Measurements from ENCODE around the gene DUOX1. TPM values are rescaled to one million over a fixed set of nuclear protein-coding genes. Genes with fewer than 3 reads are reported as not detected.
"Not testable (repeated sequence)": the region's sequence is repeated elsewhere in the genome, so short reads cannot be mapped to it uniquely, and the experiment has no call there.

Gene DUOX1
- total and polyA plus RNA-seq, 7 experiments from 2014 or later: 0.05 to 2.0 (median 0.76) TPM; not detected in 3

GRCh38 chr15:45134682-45135604, 5.1 kb downstream of the DUOX1 start:
- Mint-ChIP-seq H3K36me3 (peaks cover 0 to 2% (median 0%) of the 10 kb centered on the region in 5 donors), H3K27ac (no peak overlapping the region), H3K4me1 (peaks cover 4 to 22% (median 13%) of the 10 kb centered on the region in 7 donors), H3K4me3 (peak overlapping the region; percentile 29 to 76 (median 50)), H3K27me3 (peaks cover 39 to 64% (median 50%) of the 10 kb centered on the region in 5 donors), H3K9me3 (no peaks in the 10 kb centered on the region)
- peak in 1 of 9 donors; percentile 32 for DNase-seq
- ChIA-PET POLR2A (no interaction called here), CTCF (interaction anchor here (1.1 kb wide), 1 partner anchor 9 kb away, joined by 4 read pairs; no protein-coding TSS in a partner anchor)
- Histone ChIP-seq H3K36me3 (ENCODE audit: control insufficient read depth in 2 of 3, insufficient read depth in 3 of 3, low read length in 3 of 3) (no peaks in the 10 kb centered on the region), H3K27ac (ENCODE audit: low read depth, low read length) (no peak overlapping the region), H3K27me3 (ENCODE audit: control insufficient read depth in 2 of 2, insufficient read depth in 2 of 2, low read length in 2 of 2) (peaks cover 5 to 13% of the 10 kb centered on the region in 2 donors), H3K4me3 (ENCODE audit: low read length) (no peak overlapping the region), H3K4me1 (ENCODE audit: control insufficient read depth in 2 of 2, insufficient read depth in 2 of 2, low read length in 2 of 2) (peaks cover 0 to 6% of the 10 kb centered on the region in 2 donors), H3K9me3 (ENCODE audit: control insufficient read depth in 2 of 3, low read length in 3 of 3) (no peaks in the 10 kb centered on the region)
- peak; percentile 55 for ATAC-seq
- intact Hi-C loops (cut with micrococcal nuclease): loop anchor here in 1 of 2 donors (1.0 kb wide), 1 partner anchor 9 kb away; no protein-coding TSS in a partner anchor

DNA sequence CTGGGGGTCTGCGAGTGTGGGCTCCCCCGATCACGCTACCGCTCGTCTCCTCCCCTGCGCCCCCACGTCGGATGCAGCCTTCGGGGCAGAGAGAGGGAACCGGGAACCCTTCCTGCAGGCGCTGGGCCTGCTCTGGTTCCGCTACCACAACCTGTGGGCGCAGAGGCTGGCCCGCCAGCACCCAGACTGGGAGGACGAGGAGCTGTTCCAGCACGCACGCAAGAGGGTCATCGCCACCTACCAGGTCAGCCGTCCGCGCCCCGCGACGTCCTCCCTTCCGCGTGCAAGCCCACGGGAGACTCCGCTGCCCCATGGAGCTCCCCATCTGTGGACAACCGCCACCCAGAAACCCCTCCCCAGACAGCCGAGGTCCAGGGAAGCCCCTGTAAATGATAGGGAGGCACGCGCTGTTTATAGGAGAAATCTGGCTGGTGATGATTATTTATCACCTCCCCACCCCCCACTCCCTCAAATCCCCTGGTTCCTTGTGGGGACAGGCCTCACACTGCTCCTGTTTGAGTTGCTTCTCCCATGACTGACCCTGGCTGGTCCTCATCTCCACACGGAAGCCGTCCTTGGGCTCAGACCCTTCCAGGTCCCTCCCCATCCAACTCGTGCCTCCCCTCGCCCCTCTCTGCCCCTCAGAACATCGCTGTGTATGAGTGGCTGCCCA, 6.0 kb downstream of the DUOX1 start:
- DNase-seq; POLR2A ChIA-PET; H3K9me3 ChIP-seq (ENCODE audit: control insufficient read depth in 2 of 3, low read length in 3 of 3); H3K9me3 Mint-ChIP-seq; H3K27ac Mint-ChIP-seq; H3K36me3 ChIP-seq (ENCODE audit: control insufficient read depth in 2 of 3, insufficient read depth in 3 of 3, low read length in 3 of 3); H3K36me3 Mint-ChIP-seq; H3K4me3 ChIP-seq (ENCODE audit: low read length); ATAC-seq; H3K4me1 ChIP-seq (ENCODE audit: control insufficient read depth in 2 of 2, insufficient read depth in 2 of 2, low read length in 2 of 2); H3K27ac ChIP-seq (ENCODE audit: low read depth, low read length): not testable (repeated sequence)
- intact Hi-C loops (cut with micrococcal nuclease): loop anchor here in 1 of 2 donors (1.0 kb wide), 1 partner anchor 10 kb away; no protein-coding TSS in a partner anchor
- Mint-ChIP-seq H3K4me1 (peaks cover 4 to 16% (median 13%) of the 10 kb centered on the region in 7 donors), H3K4me3 (peak overlapping the region in 8 of 10 donors; percentile 61 to 78 (median 66)), H3K27me3 (peaks cover 33 to 56% (median 43%) of the 10 kb centered on the region in 5 donors)
- CTCF ChIA-PET: interaction anchor here (1.1 kb wide), 1 partner anchor 10 kb away, joined by 4 read pairs; no protein-coding TSS in a partner anchor
- peaks cover 5 to 13% of the 10 kb centered on the region in 2 donors for H3K27me3 ChIP-seq (ENCODE audit: control insufficient read depth in 2 of 2, insufficient read depth in 2 of 2, low read length in 2 of 2)

DNA sequence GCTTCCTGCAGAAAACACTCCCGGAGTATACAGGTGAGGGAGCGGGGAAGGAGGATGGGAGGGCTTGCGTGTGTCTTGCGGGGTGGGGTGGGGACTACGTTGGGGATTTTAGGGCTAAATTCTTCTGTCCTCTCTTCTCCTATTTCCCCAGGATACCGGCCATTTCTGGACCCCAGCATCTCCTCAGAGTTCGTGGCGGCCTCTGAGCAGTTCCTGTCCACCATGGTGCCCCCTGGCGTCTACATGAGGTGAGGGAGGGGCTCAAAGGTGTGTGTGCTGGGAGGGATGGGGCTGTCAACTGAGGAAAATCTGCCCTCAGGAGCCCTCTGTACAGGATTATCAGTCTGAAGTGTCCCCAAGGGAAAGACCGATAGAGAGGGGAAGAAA, 6.6 kb downstream of the DUOX1 start:
- Histone ChIP-seq H3K4me3 (ENCODE audit: low read length) (no peak overlapping the region), H3K9me3 (ENCODE audit: control insufficient read depth in 2 of 3, low read length in 3 of 3) (no peaks in the 10 kb centered on the region), H3K27me3 (ENCODE audit: control insufficient read depth in 2 of 2, insufficient read depth in 2 of 2, low read length in 2 of 2) (peaks cover 5 to 13% of the 10 kb centered on the region in 2 donors), H3K36me3 (ENCODE audit: control insufficient read depth in 2 of 3, insufficient read depth in 3 of 3, low read length in 3 of 3) (no peaks in the 10 kb centered on the region), H3K27ac (ENCODE audit: low read depth, low read length) (no peak overlapping the region), H3K4me1 (ENCODE audit: control insufficient read depth in 2 of 2, insufficient read depth in 2 of 2, low read length in 2 of 2) (peaks cover 0 to 6% of the 10 kb centered on the region in 2 donors)
- Mint-ChIP-seq H3K9me3 (no peaks in the 10 kb centered on the region), H3K27me3 (peaks cover 33 to 51% (median 40%) of the 10 kb centered on the region in 5 donors), H3K4me3 (peak overlapping the region; percentile 36 to 82 (median 66)), H3K36me3 (peaks cover 0 to 2% (median 0%) of the 10 kb centered on the region in 5 donors), H3K27ac (no peak overlapping the region), H3K4me1 (peaks cover 4 to 16% (median 13%) of the 10 kb centered on the region in 7 donors)
- ChIA-PET POLR2A (no interaction called here), CTCF (no interaction called here)
- DNase-seq (no peak), ATAC-seq (no peak)
- intact Hi-C loops (cut with micrococcal nuclease): no loop called here

- intact Hi-C loops (cut with micrococcal nuclease): no loop called here
- H3K4me1 ChIP-seq (ENCODE audit: control insufficient read depth in 2 of 2, insufficient read depth in 2 of 2, low read length in 2 of 2): peaks cover 0 to 6% of the 10 kb centered on the region in 2 donors
- peaks cover 4 to 16% (median 13%) of the 10 kb centered on the region in 7 donors for H3K4me1 Mint-ChIP-seq
- H3K27me3 Mint-ChIP-seq: peaks cover 29 to 38% (median 30%) of the 10 kb centered on the region in 5 donors
- DNase-seq (no peak), ATAC-seq (no peak)
- H3K4me3 ChIP-seq (ENCODE audit: low read length): no peak overlapping the region
- ChIA-PET CTCF (no interaction called here), POLR2A (no interaction called here)
- no peak overlapping the region for H3K27ac Mint-ChIP-seq
- no peak overlapping the region for H3K27ac ChIP-seq (ENCODE audit: low read depth, low read length)
- peaks cover 5 to 13% of the 10 kb centered on the region in 2 donors for H3K27me3 ChIP-seq (ENCODE audit: control insufficient read depth in 2 of 2, insufficient read depth in 2 of 2, low read length in 2 of 2)
- H3K9me3 ChIP-seq (ENCODE audit: control insufficient read depth in 2 of 3, low read length in 3 of 3): no peaks in the 10 kb centered on the region
- H3K36me3 Mint-ChIP-seq: peaks cover 0 to 2% (median 0%) of the 10 kb centered on the region in 5 donors
- H3K4me3 Mint-ChIP-seq: peak overlapping the region in 1 of 10 donors; percentile 42
- no peaks in the 10 kb centered on the region for H3K9me3 Mint-ChIP-seq
- H3K36me3 ChIP-seq (ENCODE audit: control insufficient read depth in 2 of 3, insufficient read depth in 3 of 3, low read length in 3 of 3): no peaks in the 10 kb centered on the region
These were observed 7.9 kb downstream of the DUOX1 start for GRCh38 chr15:45137703-45138102.

- Histone ChIP-seq H3K36me3 (ENCODE audit: control insufficient read depth in 2 of 3, insufficient read depth in 3 of 3, low read length in 3 of 3) (no peaks in the 10 kb centered on the region), H3K9me3 (ENCODE audit: control insufficient read depth in 2 of 3, low read length in 3 of 3) (no peaks in the 10 kb centered on the region), H3K4me1 (ENCODE audit: control insufficient read depth in 2 of 2, insufficient read depth in 2 of 2, low read length in 2 of 2) (peaks cover 0 to 6% of the 10 kb centered on the region in 2 donors), H3K27me3 (ENCODE audit: control insufficient read depth in 2 of 2, insufficient read depth in 2 of 2, low read length in 2 of 2) (peaks cover 5 to 13% of the 10 kb centered on the region in 2 donors), H3K4me3 (ENCODE audit: low read length) (no peak overlapping the region), H3K27ac (ENCODE audit: low read depth, low read length) (no peak overlapping the region)
- peaks cover 0 to 2% (median 0%) of the 10 kb centered on the region in 5 donors for H3K36me3 Mint-ChIP-seq
- H3K27ac Mint-ChIP-seq: no peak overlapping the region
- H3K4me1 Mint-ChIP-seq: peaks cover 4 to 16% (median 13%) of the 10 kb centered on the region in 7 donors
- ChIA-PET CTCF (no interaction called here), POLR2A (no interaction called here)
- no peak for ATAC-seq
- H3K27me3 Mint-ChIP-seq: peaks cover 15 to 26% (median 19%) of the 10 kb centered on the region in 5 donors
- H3K9me3 Mint-ChIP-seq: no peaks in the 10 kb centered on the region
- no peak for DNase-seq
- intact Hi-C loops (cut with micrococcal nuclease): no loop called here
- H3K4me3 Mint-ChIP-seq: no peak overlapping the region
These were observed 9.3 kb downstream of the DUOX1 start for GRCh38 chr15:45138814-45139765.

DNA sequence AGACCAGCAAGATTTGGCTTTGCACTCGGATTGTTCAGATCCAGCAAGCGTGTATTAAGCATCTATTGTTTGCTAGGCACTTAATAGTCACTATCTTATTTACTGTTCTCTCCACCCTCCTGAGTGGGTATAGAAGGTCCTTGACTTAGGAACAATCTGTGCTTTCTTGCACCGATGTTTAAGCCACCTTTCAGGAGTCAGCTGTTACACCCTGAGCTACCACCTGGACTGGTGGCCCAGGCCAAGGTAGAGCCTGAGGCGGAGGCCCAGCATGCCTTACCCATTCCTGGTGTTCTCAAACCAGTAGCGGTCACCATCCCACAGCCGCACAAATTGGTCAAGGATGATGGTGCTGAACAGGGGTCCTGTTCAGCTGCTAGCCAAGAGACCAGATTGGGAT, 10.0 kb downstream of the DUOX1 start:
- H3K9me3 Mint-ChIP-seq: no peaks in the 10 kb centered on the region
- no peaks in the 10 kb centered on the region for H3K9me3 ChIP-seq (ENCODE audit: control insufficient read depth in 2 of 3, low read length in 3 of 3)
- no peak overlapping the region for H3K4me3 ChIP-seq (ENCODE audit: low read length)
- ATAC-seq: no peak
- POLR2A ChIA-PET: no interaction called here
- peaks cover 3 to 10% (median 9%) of the 10 kb centered on the region in 7 donors for H3K4me1 Mint-ChIP-seq
- peaks cover 0 to 6% of the 10 kb centered on the region in 2 donors for H3K4me1 ChIP-seq (ENCODE audit: control insufficient read depth in 2 of 2, insufficient read depth in 2 of 2, low read length in 2 of 2)
- CTCF ChIA-PET: no interaction called here
- peaks cover 1 to 10% of the 10 kb centered on the region in 2 donors for H3K27me3 ChIP-seq (ENCODE audit: control insufficient read depth in 2 of 2, insufficient read depth in 2 of 2, low read length in 2 of 2)
- intact Hi-C loops (cut with micrococcal nuclease): no loop called here
- H3K27ac ChIP-seq (ENCODE audit: low read depth, low read length): no peak overlapping the region
- H3K36me3 Mint-ChIP-seq: no peaks in the 10 kb centered on the region
- peaks cover 8 to 20% (median 12%) of the 10 kb centered on the region in 5 donors for H3K27me3 Mint-ChIP-seq
- H3K4me3 Mint-ChIP-seq: no peak overlapping the region
- no peaks in the 10 kb centered on the region for H3K36me3 ChIP-seq (ENCODE audit: control insufficient read depth in 2 of 3, insufficient read depth in 3 of 3, low read length in 3 of 3)
- H3K27ac Mint-ChIP-seq: no peak overlapping the region
- DNase-seq: no peak
